ENCODE data around the gene MND1. TPM values are rescaled to one million over a fixed set of nuclear protein-coding genes. Genes with fewer than 3 reads are reported as not detected.

Gene MND1, protein sequence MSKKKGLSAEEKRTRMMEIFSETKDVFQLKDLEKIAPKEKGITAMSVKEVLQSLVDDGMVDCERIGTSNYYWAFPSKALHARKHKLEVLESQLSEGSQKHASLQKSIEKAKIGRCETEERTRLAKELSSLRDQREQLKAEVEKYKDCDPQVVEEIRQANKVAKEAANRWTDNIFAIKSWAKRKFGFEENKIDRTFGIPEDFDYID
- total RNA-seq (1 to 10 TPM in 1 of 10 donors, under 1 TPM in 4, not detected in 5; 0.25 to 1.7 (median 0.40) TPM), polyA plus RNA-seq (under 1 TPM in 1 of 2 donors, not detected in 1; 0.20 TPM)
- long read RNA-seq, donor 1 = 0 reads
- long read RNA-seq, donor 2 = 0 reads
- long read RNA-seq, donor 3 = 0 reads

DNA sequence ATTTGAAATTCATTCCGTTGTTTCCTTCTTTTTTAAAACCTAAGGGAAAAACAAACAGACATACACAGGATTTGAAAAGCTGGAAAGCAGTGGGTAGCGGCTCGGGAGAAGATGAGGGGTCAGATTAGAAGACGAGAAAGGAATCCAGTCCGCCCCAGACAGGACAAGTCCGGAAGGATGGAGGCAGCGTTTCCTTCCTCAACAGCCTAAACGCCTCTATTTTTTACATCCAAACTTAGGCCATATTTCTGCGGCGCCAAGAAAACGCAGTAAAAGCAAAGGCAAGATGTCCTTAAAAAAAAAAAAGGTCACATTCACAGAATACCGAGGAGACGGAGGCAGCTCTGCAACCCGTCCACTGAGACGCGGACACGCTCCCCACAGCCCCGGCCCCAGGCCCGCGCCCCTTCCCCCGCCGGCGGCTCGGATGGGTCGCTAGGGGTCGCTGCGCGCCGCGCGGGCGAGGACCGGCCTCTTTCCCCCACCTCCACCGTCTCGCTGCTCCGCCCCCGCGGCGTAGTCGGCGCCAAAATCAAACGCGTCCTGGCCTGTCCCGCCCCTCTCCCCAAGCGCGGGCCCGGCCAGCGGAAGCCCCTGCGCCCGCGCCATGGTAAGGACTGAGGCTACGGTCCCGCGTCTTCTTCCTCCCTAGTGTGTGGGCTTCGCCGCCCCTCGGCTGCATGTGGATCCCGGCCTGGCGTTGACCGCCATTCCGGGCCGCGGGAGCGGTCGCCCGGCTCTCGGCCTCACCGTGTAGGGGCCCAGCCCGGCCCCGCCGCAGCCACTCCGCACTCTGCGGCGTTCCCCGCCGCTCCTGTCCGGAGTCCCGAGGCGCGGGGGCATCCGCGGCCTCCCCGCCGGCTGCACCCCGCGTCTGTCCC, at the start of gene MND1:
Gene MND1, plus strand, starts transcription at position 558 of the 881 bp plus-strand sequence. Its CDS starts 50 bp downstream, at position 608.
- ATAC-seq = peak; percentile 92 to 97 (median 95)
- intact Hi-C loops (cut with DNase I) = loop anchor here (1.0 to 10.0 kb wide), 14 partner anchors 90 to 410 kb away; partner anchors contain the start of gene TMEM131L (in 5 of the 10)
- peak within 1 kb of the TSS in 1 of 10 donors; percentile 64 for H3K27ac ChIP-seq
- no peaks in the 10 kb centered on the region for H3K9me3 ChIP-seq
- no peaks in the 10 kb centered on the region for H3K27me3 ChIP-seq
- DNase-seq = peak; percentile 86 to 87
- peak within 1 kb of the TSS; percentile 66 to 91 (median 81) for H3K4me3 ChIP-seq
- 1 to 2% methylated on average over 86 of the region's 86 CpGs for WGBS, 2 donors
- H3K4me1 ChIP-seq = peaks cover 2 to 29% (median 17%) of the 10 kb centered on the region in 9 donors
- H3K36me3 ChIP-seq = peaks cover 0 to 8% (median 0%) of the 10 kb centered on the region in 9 donors
- TF ChIP-seq, protein P1, sequence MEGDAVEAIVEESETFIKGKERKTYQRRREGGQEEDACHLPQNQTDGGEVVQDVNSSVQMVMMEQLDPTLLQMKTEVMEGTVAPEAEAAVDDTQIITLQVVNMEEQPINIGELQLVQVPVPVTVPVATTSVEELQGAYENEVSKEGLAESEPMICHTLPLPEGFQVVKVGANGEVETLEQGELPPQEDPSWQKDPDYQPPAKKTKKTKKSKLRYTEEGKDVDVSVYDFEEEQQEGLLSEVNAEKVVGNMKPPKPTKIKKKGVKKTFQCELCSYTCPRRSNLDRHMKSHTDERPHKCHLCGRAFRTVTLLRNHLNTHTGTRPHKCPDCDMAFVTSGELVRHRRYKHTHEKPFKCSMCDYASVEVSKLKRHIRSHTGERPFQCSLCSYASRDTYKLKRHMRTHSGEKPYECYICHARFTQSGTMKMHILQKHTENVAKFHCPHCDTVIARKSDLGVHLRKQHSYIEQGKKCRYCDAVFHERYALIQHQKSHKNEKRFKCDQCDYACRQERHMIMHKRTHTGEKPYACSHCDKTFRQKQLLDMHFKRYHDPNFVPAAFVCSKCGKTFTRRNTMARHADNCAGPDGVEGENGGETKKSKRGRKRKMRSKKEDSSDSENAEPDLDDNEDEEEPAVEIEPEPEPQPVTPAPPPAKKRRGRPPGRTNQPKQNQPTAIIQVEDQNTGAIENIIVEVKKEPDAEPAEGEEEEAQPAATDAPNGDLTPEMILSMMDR (IDR thresholded peaks at IDR 0.05) = peak; percentile 79 to 99 (median 99)

DNA sequence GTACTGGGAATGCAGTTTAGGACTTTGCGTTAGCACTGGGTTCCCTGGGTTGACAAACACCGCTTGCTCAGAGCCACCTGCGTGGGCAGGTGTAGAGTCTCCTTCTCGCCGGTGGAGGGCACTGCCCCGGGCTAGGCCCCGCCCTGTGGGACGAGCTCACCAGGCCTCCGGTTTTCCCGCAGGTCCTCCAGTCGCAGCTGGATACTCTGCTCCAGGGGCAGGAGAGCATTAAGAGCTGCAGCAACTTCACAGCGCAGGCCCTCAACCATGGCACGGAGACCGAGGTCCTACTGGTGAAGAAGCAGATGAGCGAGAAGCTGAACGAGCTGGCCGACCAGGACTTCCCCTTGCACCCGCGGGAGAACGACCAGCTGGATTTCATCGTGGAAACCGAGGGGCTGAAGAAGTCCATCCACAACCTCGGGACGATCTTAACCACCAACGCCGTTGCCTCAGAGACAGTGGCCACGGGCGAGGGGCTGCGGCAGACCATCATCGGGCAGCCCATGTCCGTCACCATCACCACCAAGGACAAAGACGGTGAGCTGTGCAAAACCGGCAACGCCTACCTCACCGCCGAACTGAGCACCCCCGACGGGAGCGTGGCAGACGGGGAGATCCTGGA, 49.2 kb upstream of the MND1 start:
- intact Hi-C loops (cut with DNase I) = no loop called here
- Histone ChIP-seq H3K27ac (no peak overlapping the region), H3K9me3 (peaks cover 0 to 9% (median 5%) of the 10 kb centered on the region in 11 donors), H3K27me3 (no peaks in the 10 kb centered on the region), H3K4me1 (peaks cover 0 to 38% (median 11%) of the 10 kb centered on the region in 9 donors), H3K4me3 (no peak overlapping the region), H3K36me3 (peaks cover 0 to 82% (median 16%) of the 10 kb centered on the region in 9 donors)
- DNase-seq (no peak), ATAC-seq (peak in 2 of 8 donors; percentile 18 to 53)
- TF ChIP-seq, protein P1 (IDR thresholded peaks at IDR 0.05) = no peak
- 96 to 97% methylated on average over 40 of the region's 40 CpGs for WGBS, 2 donors

DNA sequence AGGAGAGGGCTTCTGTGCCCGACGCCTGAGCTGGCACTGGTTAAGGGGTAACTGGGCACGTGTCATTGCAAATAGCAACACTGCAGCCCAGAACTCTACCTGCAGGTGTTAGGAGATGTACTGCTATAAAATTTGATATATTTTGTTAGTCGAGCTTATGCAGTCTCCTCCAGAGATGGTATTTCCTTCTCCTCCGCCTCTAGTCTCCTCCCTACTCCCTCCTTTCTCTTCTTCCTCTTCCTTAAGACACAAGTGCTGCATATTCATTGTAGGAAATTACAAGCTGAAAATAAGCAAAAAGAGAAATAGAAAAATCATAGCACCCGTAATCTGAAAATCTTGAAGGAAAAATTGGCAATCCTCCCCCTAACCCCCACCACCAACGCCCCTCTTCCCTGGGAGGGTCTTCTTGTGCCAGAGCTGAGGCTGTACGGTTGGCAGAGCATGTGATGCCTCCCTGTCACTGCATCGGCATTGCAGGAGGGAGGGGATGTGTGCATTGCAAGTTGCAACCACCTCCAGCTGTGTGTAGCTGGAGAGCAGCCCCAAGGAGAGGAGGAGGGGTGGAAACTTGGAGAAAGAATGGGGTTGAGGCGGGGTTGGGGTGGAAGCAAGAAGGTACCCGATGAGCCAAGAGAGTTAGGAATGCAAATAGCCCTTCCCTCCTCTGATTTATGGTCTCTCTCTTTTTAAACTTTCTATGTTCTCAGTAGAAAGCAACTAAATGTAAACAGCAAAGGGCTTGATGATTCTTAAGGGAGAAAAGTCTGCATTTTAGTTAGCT, 48.3 kb upstream of the MND1 start:
- no peak overlapping the region for H3K4me3 ChIP-seq
- H3K36me3 ChIP-seq = peaks cover 0 to 77% (median 16%) of the 10 kb centered on the region in 9 donors
- no peak for DNase-seq
- H3K4me1 ChIP-seq = peaks cover 0 to 38% (median 11%) of the 10 kb centered on the region in 9 donors
- ATAC-seq = peak in 4 of 8 donors; percentile 9 to 41 (median 22)
- TF ChIP-seq, protein P1 (IDR thresholded peaks at IDR 0.05) = no peak
- no peaks in the 10 kb centered on the region for H3K27me3 ChIP-seq
- no peak overlapping the region for H3K27ac ChIP-seq
- peaks cover 0 to 12% (median 5%) of the 10 kb centered on the region in 11 donors for H3K9me3 ChIP-seq
- WGBS, 2 donors = 75 to 77% methylated on average over 11 of the region's 11 CpGs
- intact Hi-C loops (cut with DNase I) = no loop called here

Measured in heart right ventricle (tissue), 16 donors.